Uterus (tissue), 2 donors: ENCODE data around the gene PDE4D.

Source experiments
- CTCF ChIP-seq, 4 experiments: fragments of 200-600 bp in 2 of 4; fragments of 450-650 bp in 2 of 4; sonication (generic) in 2 of 4; IDR thresholded peaks; one replicate each; pipeline ENCODE4 v1.5.1; 2016 to 2019; ENCODE audit warnings: antibody characterized with exemption in 4 of 4, mild to moderate bottlenecking in 2 of 4, moderate library complexity in 1 of 4
- POLR2A ChIP-seq, 2 donors: fragments of 450-650 bp; IDR thresholded peaks; one replicate each; pipeline ENCODE4 v1.6.1; 2016; ENCODE audit warnings: antibody characterized with exemption in 2 of 2, mild to moderate bottlenecking in 1 of 2, moderate library complexity in 1 of 2

GRCh38 chr5:59537961-59538749, 355.4 kb downstream of the PDE4D start:
- TF ChIP-seq CTCF (IDR thresholded peaks at IDR 0.05), result no peak
- no peak for TF ChIP-seq POLR2A (IDR thresholded peaks at IDR 0.05)
